CD4-positive, alpha-beta T cell treated with Interleukin-10 for 1 hour (primary cell): ENCODE results near the gene KPNA1.
"Not testable (repeated sequence)": the region's sequence is repeated elsewhere in the genome, so short reads cannot be mapped to it uniquely, and the experiment has no call there.

Experiments used
- DNase-seq: peaks from one replicate; pipeline ENCODE4 v3.0.0-alpha.2; 2020

Gene KPNA1

GRCh38 chr3:122468896-122469533 is 45.7 kb downstream of the KPNA1 start:
- no peak for DNase-seq

- DNase-seq: no peak
Measured at GRCh38 chr3:122466701-122467240, 48.0 kb downstream of the KPNA1 start.

GRCh38 chr3:122464659-122465058 is 50.1 kb downstream of the KPNA1 start:
- no peak for DNase-seq

GRCh38 chr3:122462406-122462805 is 52.3 kb downstream of the KPNA1 start:
- no peak for DNase-seq

- no peak for DNase-seq
Measured at GRCh38 chr3:122461806-122462205, 52.9 kb downstream of the KPNA1 start.

- DNase-seq: peak; percentile 7
Measured at GRCh38 chr3:122458992-122459391, 55.7 kb downstream of the KPNA1 start.

- no peak for DNase-seq
Measured at GRCh38 chr3:122457706-122458105, 57.0 kb downstream of the KPNA1 start.

- DNase-seq: no peak
Measured at GRCh38 chr3:122456074-122456473, 58.7 kb downstream of the KPNA1 start.

GRCh38 chr3:122451371-122451770 is 63.4 kb downstream of the KPNA1 start:
- DNase-seq: no peak

- not testable (repeated sequence) for DNase-seq
Measured at GRCh38 chr3:122448218-122448617, 66.5 kb downstream of the KPNA1 start.

- DNase-seq: not testable (repeated sequence)
Measured at GRCh38 chr3:122444491-122444887, 70.2 kb downstream of the KPNA1 start.

- not testable (repeated sequence) for DNase-seq
Measured at GRCh38 chr3:122443762-122444490, 70.8 kb downstream of the KPNA1 start.

- DNase-seq: no peak
Measured at GRCh38 chr3:122443090-122443489, 71.6 kb downstream of the KPNA1 start.

GRCh38 chr3:122435950-122436349 is 78.8 kb downstream of the KPNA1 start:
- no peak for DNase-seq

GRCh38 chr3:122430371-122430770 is 84.4 kb downstream of the KPNA1 start:
- DNase-seq: no peak

- DNase-seq: no peak
Measured at GRCh38 chr3:122427857-122428471, 86.8 kb downstream of the KPNA1 start.

GRCh38 chr3:122421836-122422235 is 92.9 kb downstream of the KPNA1 start:
- DNase-seq: no peak

GRCh38 chr3:122421101-122421500 is 93.6 kb downstream of the KPNA1 start:
- DNase-seq: no peak

GRCh38 chr3:122416966-122417365 is 97.8 kb downstream of the KPNA1 start:
- DNase-seq: no peak

- DNase-seq: peak; percentile 98
Measured at GRCh38 chr3:122415762-122416654, 98.7 kb downstream of the KPNA1 start, which contains the start of gene WDR5B. TSS of gene WDR5B (minus strand) at chr3:122416062. CDS start at chr3:122415528, 534 bp downstream.

- peak; percentile 72 for DNase-seq
Measured at GRCh38 chr3:122415104-122415744, 99.5 kb downstream of the KPNA1 start.

GRCh38 chr3:122414391-122414790 is 100.3 kb downstream of the KPNA1 start:
- no peak for DNase-seq
